H1 (cell line): ENCODE data around the gene C11orf42. TPM values are rescaled to one million over a fixed set of nuclear protein-coding genes. Genes with fewer than 3 reads are reported as not detected.
"Not testable (repeated sequence)": the region's sequence is repeated elsewhere in the genome, so short reads cannot be mapped to it uniquely, and the experiment has no call there.

Experiments used
- CTCF ChIA-PET: fragments of 300-600 bp; sonication (Branson Sonifier 250); formaldehyde crosslinking; loops from one replicate; lab custom pipeline; 2021; ENCODE audit not compliant: partially characterized antibody; lab: Charles Lee
- POLR2A ChIA-PET: fragments of 300-600 bp; sonication (Branson Sonifier 250); formaldehyde crosslinking; loops from one replicate; lab custom pipeline; 2021; ENCODE audit warnings: inconsistent platforms; ENCODE audit not compliant: partially characterized antibody; lab: Charles Lee
- DNase-seq, 2 experiments: peaks; one replicate each; pipeline versions ENCODE4 v3.0.0 to v3.0.0-alpha.2; 2010 to 2022; ENCODE audit warnings: low spot score in 2 of 2, low read depth in 1 of 2, mixed read lengths in 1 of 2
- FAIRE-seq: peaks from 2 replicates; lab custom pipeline; 2011; peaks lifted over from hg19 to GRCh38; lab: Jason Lieb, UNC
- H2AFZ ChIP-seq: 2 replicates; pipeline ENCODE4 v1.8.1; 2012; ENCODE audit warnings: low read length, inconsistent platforms
- H2AK5ac ChIP-seq: 2 replicates; pipeline ENCODE4 v1.6.1; 2013; ENCODE audit warnings: low read depth, low read length
- H2BK120ac ChIP-seq: replicated peaks from 2 replicates; pipeline ENCODE3; 2013; ENCODE audit warnings: low read depth, low read length, inconsistent platforms
- H2BK12ac ChIP-seq: 2 replicates; pipeline ENCODE4 v1.6.1; 2013; ENCODE audit warnings: low read depth, low read length
- H2BK15ac ChIP-seq: 2 replicates; pipeline ENCODE4 v1.6.1; 2013; ENCODE audit warnings: low read length
- H2BK20ac ChIP-seq: 2 replicates; pipeline ENCODE4 v1.6.1; 2013; ENCODE audit warnings: low read length
- H2BK5ac ChIP-seq: 2 replicates; pipeline ENCODE4 v1.6.1; 2013; ENCODE audit warnings: low read depth, low read length
- H3K14ac ChIP-seq: 2 replicates; pipeline ENCODE4 v1.6.1; 2013; ENCODE audit warnings: inconsistent platforms; ENCODE audit not compliant: insufficient read length
- H3K18ac ChIP-seq: 2 replicates; pipeline ENCODE4 v1.6.1; 2013; ENCODE audit warnings: low read length; ENCODE audit errors: extremely low read depth
- H3K23ac ChIP-seq: 2 replicates; pipeline ENCODE4 v1.6.1; 2013; ENCODE audit warnings: inconsistent platforms; ENCODE audit not compliant: insufficient read length
- H3K23me2 ChIP-seq: 2 replicates; pipeline ENCODE4 v1.6.1; 2013; ENCODE audit warnings: low read depth, low read length
- H3K27ac ChIP-seq: 2 replicates; pipeline ENCODE4 v1.6.1; 2011; ENCODE audit warnings: low read depth, low read length, inconsistent platforms
- H3K27me3 ChIP-seq, 4 experiments: replicated peaks in 1 of 4; 1 replicate in 1 of 4; 2 replicates in 3 of 4; pipeline versions ENCODE4 v1.6.1 to v1.8.1; 2011 to 2013; ENCODE audit warnings: low read length in 3 of 4, mild to moderate bottlenecking in 3 of 4, inconsistent platforms in 2 of 4, mixed read lengths in 2 of 4, moderate library complexity in 1 of 4; ENCODE audit not compliant: control insufficient read depth in 3 of 4, insufficient read depth in 3 of 4; ENCODE audit errors: extremely low read depth in 1 of 4
- H3K36me3 ChIP-seq, 4 experiments: 2 replicates each; pipeline versions ENCODE4 v1.6.1 to v1.8.1; 2011 to 2013; ENCODE audit warnings: mild to moderate bottlenecking in 4 of 4, low read length in 3 of 4, moderate library complexity in 2 of 4, control low read depth in 1 of 4, inconsistent platforms in 1 of 4; ENCODE audit not compliant: insufficient read depth in 4 of 4, control insufficient read depth in 2 of 4
- H3K4ac ChIP-seq: replicated peaks from 2 replicates; pipeline ENCODE3; 2013; ENCODE audit warnings: low read length, low read depth, mixed read lengths, inconsistent platforms; ENCODE audit not compliant: insufficient read length
- H3K4me1 ChIP-seq, 4 experiments: replicated peaks in 1 of 4; 1 replicate in 1 of 4; 2 replicates in 3 of 4; pipeline versions ENCODE4 v1.6.1 to v1.8.1; 2011 to 2013; ENCODE audit warnings: low read length in 3 of 4, inconsistent platforms in 2 of 4, mixed read lengths in 1 of 4; ENCODE audit not compliant: insufficient read depth in 4 of 4, control insufficient read depth in 3 of 4
- H3K4me2 ChIP-seq, 2 experiments: 2 replicates each; pipeline versions ENCODE4 v1.6.1 to v1.8.1; 2011 to 2013; ENCODE audit warnings: low read depth in 2 of 2, low read length in 2 of 2, control low read depth in 1 of 2, inconsistent platforms in 1 of 2, mild to moderate bottlenecking in 1 of 2; ENCODE audit not compliant: insufficient read depth in 1 of 2
- H3K4me3 ChIP-seq, 4 experiments: fragments of 200-600, 300-600 bp in 1 of 4; sonication (generic), shearing (Covaris generic), sonication (Bioruptor Twin) in 1 of 4; 2 replicates each; pipeline versions ENCODE4 v1.5.1 to v1.8.1; 2011 to 2016; ENCODE audit warnings: low read length in 4 of 4, low read depth in 3 of 4, control low read depth in 2 of 4, inconsistent platforms in 2 of 4, mild to moderate bottlenecking in 2 of 4, mixed read lengths in 1 of 4, moderate library complexity in 1 of 4; ENCODE audit not compliant: insufficient read depth in 2 of 4; ENCODE audit errors: extremely low read depth in 1 of 4
- H3K56ac ChIP-seq: replicated peaks from 2 replicates; pipeline ENCODE3; 2013; ENCODE audit warnings: low read depth, mild to moderate bottlenecking, mixed read lengths, low read length, inconsistent platforms; ENCODE audit not compliant: insufficient read length
- H3K79me1 ChIP-seq: 2 replicates; pipeline ENCODE4 v1.6.1; 2013; ENCODE audit warnings: low read depth, low read length, control low read depth
- H3K79me2 ChIP-seq, 2 experiments: 2 replicates each; pipeline versions ENCODE4 v1.6.1 to v1.8.1; 2012 to 2013; ENCODE audit warnings: low read length in 2 of 2, mild to moderate bottlenecking in 2 of 2, inconsistent platforms in 1 of 2; ENCODE audit not compliant: insufficient read depth in 2 of 2, control insufficient read depth in 1 of 2
- H3K9ac ChIP-seq, 4 experiments: replicated peaks in 1 of 4; 1 replicate in 1 of 4; 2 replicates in 3 of 4; pipeline versions ENCODE4 v1.6.1 to v1.8.1; 2011 to 2013; ENCODE audit warnings: low read depth in 3 of 4, low read length in 3 of 4, control low read depth in 2 of 4, mild to moderate bottlenecking in 2 of 4, moderate library complexity in 2 of 4, inconsistent platforms in 1 of 4; ENCODE audit errors: extremely low read depth in 1 of 4
- H3K9me3 ChIP-seq, 2 experiments: 2 replicates each; pipeline versions ENCODE4 v1.6.1 to v1.8.1; 2012 to 2013; ENCODE audit warnings: mild to moderate bottlenecking in 2 of 2, moderate library complexity in 2 of 2, control low read depth in 1 of 2, inconsistent platforms in 1 of 2, low read depth in 1 of 2, low read length in 1 of 2, mixed read lengths in 1 of 2; ENCODE audit not compliant: insufficient read depth in 2 of 2
- H4K20me1 ChIP-seq, 2 experiments: replicated peaks in 1 of 2; 2 replicates each; pipeline versions ENCODE3 to v1.8.1; 2011 to 2013; ENCODE audit warnings: inconsistent platforms in 2 of 2, low read length in 2 of 2, mild to moderate bottlenecking in 1 of 2; ENCODE audit not compliant: insufficient read depth in 2 of 2, control insufficient read depth in 1 of 2
- H4K5ac ChIP-seq: 2 replicates; pipeline ENCODE4 v1.6.1; 2013; ENCODE audit warnings: low read length, low read depth, mixed read lengths, inconsistent platforms; ENCODE audit not compliant: insufficient read length
- H4K8ac ChIP-seq: 2 replicates; pipeline ENCODE4 v1.8.0; 2013; ENCODE audit warnings: mild to moderate bottlenecking, moderate library complexity, low read length, inconsistent platforms; ENCODE audit not compliant: insufficient read depth; ENCODE audit errors: extremely low read depth
- H4K91ac ChIP-seq: replicated peaks from 2 replicates; pipeline ENCODE3; 2013; ENCODE audit warnings: low read length, mixed read lengths, inconsistent platforms; ENCODE audit not compliant: insufficient read length
- WGBS, 2 experiments: shearing (Covaris generic) in 1 of 2; methylation state at CpG; one replicate each; pipeline versions ENCODE4 v1.1.6 to v1.1.7; 2013 to 2015; ENCODE audit warnings: low lambda C conversion rate in 2 of 2, mixed read lengths in 2 of 2, inconsistent platforms in 1 of 2, low coverage in 1 of 2, missing lambda C conversion rate in 1 of 2; ENCODE audit not compliant: insufficient replicate concordance in 2 of 2, insufficient coverage in 1 of 2, insufficient read length in 1 of 2; ENCODE audit errors: extremely low coverage in 1 of 2, missing lambda C conversion rate in 1 of 2; 5-methylcytosine and 5-hydroxymethylcytosine counted together
- polyA plus RNA-seq, 7 experiments: library from polyadenylated mRNA; depleted of rRNA in 3 of 7; stranded (reverse) in 5 of 7; unstranded in 2 of 7; fragments of >200 nt in 5 of 7; fragments of 200-250 nt in 2 of 7; gene quantifications; 1 replicate in 5 of 7; 2 replicates in 1 of 7; 4 replicates in 1 of 7; pipeline versions ENCODE4 v1.2.1 to v1.2.3, GENCODE V29; 2011 to 2013; ENCODE audit warnings: missing spikeins in 2 of 7, mixed read lengths in 2 of 7
- total RNA-seq: library from RNA; stranded (reverse); fragmentation: NEBNext Ultra II Directional; extraction: Animal tissue kit (Norgen Biotek cat#: 25700); gene quantifications from 2 replicates; pipeline ENCODE4 v1.2.1, GENCODE V29; 2021

Gene C11orf42
- total and polyA plus RNA-seq, 2 of the 8 experiments (the other 6 are each of a cell fraction or from before 2014, with no cell fraction given) = not detected

GRCh38 chr11:6248897-6249296 lies 43.5 kb downstream of the C11orf42 start:
- H2BK12ac ChIP-seq, H4K8ac ChIP-seq, H3K23me2 ChIP-seq, H2AFZ ChIP-seq, H4K5ac ChIP-seq, H3K36me3 ChIP-seq, H3K4me1 ChIP-seq, H2BK5ac ChIP-seq, H2AK5ac ChIP-seq, H3K14ac ChIP-seq, H3K56ac ChIP-seq, H2BK15ac ChIP-seq, H3K27me3 ChIP-seq, H3K79me1 ChIP-seq, H3K23ac ChIP-seq, H4K20me1 ChIP-seq, H3K27ac ChIP-seq, H2BK120ac ChIP-seq, H3K4me3 ChIP-seq, DNase-seq, POLR2A ChIA-PET, H3K18ac ChIP-seq, H3K9me3 ChIP-seq, H4K91ac ChIP-seq, FAIRE-seq, H3K9ac ChIP-seq, H3K79me2 ChIP-seq, H3K4me2 ChIP-seq, H2BK20ac ChIP-seq, H3K4ac ChIP-seq: not testable (repeated sequence)
- CTCF ChIA-PET = interaction anchor here (0.6 to 7.6 kb wide), 13 partner anchors 7 to 226 kb away, joined by 3 to 124 read pairs (median 27); partner anchors contain the start of genes C11orf42, CAVIN3, CCKBR and CNGA4
- 78% methylated on average over 3 of the region's 3 CpGs; no CpG with 5 or more reads in 1 of the 2 experiments for WGBS, 2 experiments
